Heart left ventricle (tissue), 16 donors: ENCODE measurements around the gene ZNF79. TPM values are rescaled to one million over a fixed set of nuclear protein-coding genes. Genes with fewer than 3 reads are reported as not detected.
"Not testable (repeated sequence)": the region's sequence is repeated elsewhere in the genome, so short reads cannot be mapped to it uniquely, and the experiment has no call there.

Experiments
- ATAC-seq, 4 donors: fragments of 200-7000 bp; cut with Tn5 transposase; one replicate each; pipeline ENCODE4 v1.9.1; 2020 to 2022; ENCODE audit warnings: moderate library complexity in 4 of 4, mild to moderate bottlenecking in 3 of 4, moderate number of reproducible peaks in 1 of 4
- DNase-seq, 5 donors: peaks; one replicate each; pipeline ENCODE4 v3.0.0-alpha.2; 2020
- H3K27ac ChIP-seq, 12 donors: fragments of 200-600 bp; sonication (generic) in 4 of 12; one replicate each; pipeline versions ENCODE4 v1.5.0 to v1.8.0; 2016 to 2022; ENCODE audit warnings: mild to moderate bottlenecking in 2 of 12
- H3K27me3 ChIP-seq, 9 donors: fragments of 200-600 bp; sonication (generic) in 2 of 9; one replicate each; pipeline versions ENCODE4 v1.5.1 to v1.8.0; 2016 to 2022; ENCODE audit warnings: mild to moderate bottlenecking in 3 of 9
- H3K36me3 ChIP-seq, 9 donors: fragments of 200-600 bp; sonication (generic) in 2 of 9; one replicate each; pipeline versions ENCODE4 v1.5.0 to v1.8.0; 2018 to 2022; ENCODE audit warnings: mild to moderate bottlenecking in 2 of 9
- H3K4me1 ChIP-seq, 12 donors: fragments of 200-600 bp; sonication (generic) in 4 of 12; one replicate each; pipeline versions ENCODE4 v1.5.0 to v1.8.0; 2016 to 2022; ENCODE audit warnings: mild to moderate bottlenecking in 3 of 12
- H3K4me3 ChIP-seq, 12 donors: fragments of 200-600 bp; sonication (generic) in 4 of 12; one replicate each; pipeline versions ENCODE4 v1.5.0 to v1.8.0; 2017 to 2022; ENCODE audit warnings: mild to moderate bottlenecking in 9 of 12, moderate library complexity in 4 of 12
- H3K9me3 ChIP-seq, 12 donors: fragments of 200-600 bp; sonication (generic) in 4 of 12; one replicate each; pipeline versions ENCODE4 v1.5.0 to v1.8.0; 2016 to 2022; ENCODE audit warnings: mild to moderate bottlenecking in 1 of 12
- POLR2A ChIP-seq, 2 donors: fragments of 450-650 bp; IDR thresholded peaks; one replicate each; pipeline ENCODE4 v1.6.1; 2017; ENCODE audit warnings: antibody characterized with exemption in 2 of 2, mild to moderate bottlenecking in 2 of 2, moderate library complexity in 2 of 2
- WGBS, 4 donors: extraction: QIAGEN DNeasy Blood & Tissue Kit in 2 of 4; methylation state at CpG; one replicate each; pipeline versions ENCODE4 v1.1.5 to v1.1.7; 2013 to 2018; 5-methylcytosine and 5-hydroxymethylcytosine counted together
- intact Hi-C, 10 donors: fragments of 100-400 bp; cut with DNase I; formaldehyde crosslinking; loops; one replicate each; pipeline versions ENCODE4 v1.11.1 to v1.14.2; 2022
- polyA plus RNA-seq, 2 donors: library from polyadenylated mRNA; stranded (reverse); fragments of 200-250 nt; gene quantifications; one replicate each; pipeline ENCODE4 v1.2.3, GENCODE V29; 2013
- total RNA-seq, 9 donors: library from RNA; depleted of rRNA in 2 of 9; stranded (reverse); fragments of >200 nt in 2 of 9; fragmentation: NEBNext Ultra II Directional in 3 of 9; extraction: Animal tissue kit (Norgen Biotek cat#: 25700) in 3 of 9; gene quantifications; one replicate each; pipeline versions ENCODE4 v1.1.0 to v1.2.4, GENCODE V29; 2016 to 2023
- TF ChIP-seq, protein P1 (sequence below), 12 donors: fragments of 200-600 bp; sonication (generic) in 4 of 12; IDR thresholded peaks; one replicate each; pipeline versions ENCODE4 v1.5.0 to v1.8.0; 2018 to 2022; ENCODE audit warnings: antibody characterized with exemption in 12 of 12, mild to moderate bottlenecking in 5 of 12
- donor health status: ischemic (EF 13 %, LVEDD 7.1; RV severe dilation, severe dysfunction).
- donor health status: healthy with polysubstance abuse.
- donor health status: DM: no; HTN: yes; CAD: no.
- donor health status: DM: no; HTN: no; CAD: no.
- donor health status: ischemic (EF 25% LVEDD 6.9; RV normal size, moderate dysfunction).
- donor health status: ischemic (EF 25% LVEDD 5.7; RV mildly dilated, moderate dysfunction).
- donor health status: healthy.
- donor health status: DM: yes; HTN: yes; CAD: no.
- donor health status: ischemic (EF 35%, LVEDD 5.7; RV mildly dilated, moderate dysfunction).
- donor health status: nonischemic (EF 11% LVEDD 7.7; RV severe dilation, severe dysfunction).
- donor health status: DM: yes; HTN: yes; CAD: no.
- donor health status: PGD.
- donor health status: ischemic (EF 29% LVEDD 5.4; RV normal size, mild dysfunction).
- donor health status: nonischemic (EF 23%, LVEDD 6.1; RV moderate dilation, normal function).

The ZNF79 gene
- total and polyA plus RNA-seq, 11 donors, result 3.1 to 7.4 (median 5.6) TPM

DNA sequence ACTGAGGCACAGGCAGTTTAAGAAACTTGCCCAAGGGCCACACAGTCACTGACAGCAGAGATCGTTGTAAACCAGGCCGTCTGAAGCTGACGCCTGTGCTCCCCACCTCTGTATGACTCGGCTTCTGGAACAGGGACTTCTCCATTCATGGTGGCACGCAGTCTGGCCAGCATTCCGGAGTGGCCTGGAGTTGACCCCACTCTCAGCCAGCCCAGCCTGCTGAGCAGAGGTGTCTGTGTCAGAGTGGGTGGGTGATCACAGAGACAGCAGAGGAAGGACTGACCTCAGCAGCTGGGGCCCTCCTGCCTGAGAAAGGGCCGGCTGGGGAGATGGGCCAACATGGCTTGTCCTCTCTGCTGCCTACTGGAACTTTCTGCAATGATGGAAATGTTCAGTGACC lies 39.7 kb downstream of the ZNF79 start:
- Histone ChIP-seq H3K27me3 (no peaks in the 10 kb centered on the region), H3K4me3 (no peak overlapping the region), H3K9me3 (no peaks in the 10 kb centered on the region), H3K4me1 (peaks cover 0 to 19% (median 0%) of the 10 kb centered on the region in 12 donors), H3K27ac (peak overlapping the region in 9 of 12 donors; percentile 40 to 84 (median 74)), H3K36me3 (peaks cover 0 to 93% (median 83%) of the 10 kb centered on the region in 9 donors)
- DNase-seq (peak in 4 of 5 donors; percentile 43 to 82 (median 70)), ATAC-seq (peak; percentile 94 to 95 (median 94))
- intact Hi-C loops, result no loop called here
- 32 to 48% (median 40%) methylated on average over 7 of the region's 7 CpGs for WGBS, 4 donors
- TF ChIP-seq, protein P1, sequence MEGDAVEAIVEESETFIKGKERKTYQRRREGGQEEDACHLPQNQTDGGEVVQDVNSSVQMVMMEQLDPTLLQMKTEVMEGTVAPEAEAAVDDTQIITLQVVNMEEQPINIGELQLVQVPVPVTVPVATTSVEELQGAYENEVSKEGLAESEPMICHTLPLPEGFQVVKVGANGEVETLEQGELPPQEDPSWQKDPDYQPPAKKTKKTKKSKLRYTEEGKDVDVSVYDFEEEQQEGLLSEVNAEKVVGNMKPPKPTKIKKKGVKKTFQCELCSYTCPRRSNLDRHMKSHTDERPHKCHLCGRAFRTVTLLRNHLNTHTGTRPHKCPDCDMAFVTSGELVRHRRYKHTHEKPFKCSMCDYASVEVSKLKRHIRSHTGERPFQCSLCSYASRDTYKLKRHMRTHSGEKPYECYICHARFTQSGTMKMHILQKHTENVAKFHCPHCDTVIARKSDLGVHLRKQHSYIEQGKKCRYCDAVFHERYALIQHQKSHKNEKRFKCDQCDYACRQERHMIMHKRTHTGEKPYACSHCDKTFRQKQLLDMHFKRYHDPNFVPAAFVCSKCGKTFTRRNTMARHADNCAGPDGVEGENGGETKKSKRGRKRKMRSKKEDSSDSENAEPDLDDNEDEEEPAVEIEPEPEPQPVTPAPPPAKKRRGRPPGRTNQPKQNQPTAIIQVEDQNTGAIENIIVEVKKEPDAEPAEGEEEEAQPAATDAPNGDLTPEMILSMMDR (IDR thresholded peaks at IDR 0.05), result no peak
- TF ChIP-seq POLR2A (IDR thresholded peaks at IDR 0.05), result no peak

DNA sequence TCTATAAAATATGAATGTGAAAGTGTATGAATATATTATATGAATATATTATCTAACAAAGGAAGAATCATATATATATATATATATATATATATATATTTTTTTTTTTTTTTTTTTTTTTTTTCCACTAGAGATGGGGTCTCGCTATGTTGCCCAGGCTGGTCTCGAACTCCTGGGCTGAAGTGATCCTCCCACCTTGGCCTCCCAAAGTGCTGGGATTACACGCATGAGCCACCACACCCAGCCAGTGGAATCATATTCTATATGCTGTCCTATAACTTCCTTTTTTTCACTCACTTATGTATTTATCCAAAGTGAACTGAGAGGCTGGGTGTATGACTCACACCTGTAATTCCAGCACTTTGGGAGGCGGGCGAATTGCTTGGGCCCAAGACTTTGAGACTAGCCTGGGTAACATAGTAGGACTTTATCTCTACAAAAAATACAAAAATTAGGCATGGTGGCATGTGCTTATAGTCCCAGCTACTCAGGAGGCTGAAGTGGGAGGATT lies 42.3 kb downstream of the ZNF79 start:
- Histone ChIP-seq H3K36me3 (peaks cover 0 to 90% (median 80%) of the 10 kb centered on the region in 9 donors), H3K4me1 (peaks cover 0 to 16% (median 1%) of the 10 kb centered on the region in 12 donors)
- WGBS, 4 donors, result 93 to 100% (median 95%) methylated on average over 5 of the region's 5 CpGs
- H3K4me3 ChIP-seq, intact Hi-C loops, DNase-seq, H3K9me3 ChIP-seq, H3K27ac ChIP-seq, ATAC-seq, H3K27me3 ChIP-seq: not testable (repeated sequence)

DNA sequence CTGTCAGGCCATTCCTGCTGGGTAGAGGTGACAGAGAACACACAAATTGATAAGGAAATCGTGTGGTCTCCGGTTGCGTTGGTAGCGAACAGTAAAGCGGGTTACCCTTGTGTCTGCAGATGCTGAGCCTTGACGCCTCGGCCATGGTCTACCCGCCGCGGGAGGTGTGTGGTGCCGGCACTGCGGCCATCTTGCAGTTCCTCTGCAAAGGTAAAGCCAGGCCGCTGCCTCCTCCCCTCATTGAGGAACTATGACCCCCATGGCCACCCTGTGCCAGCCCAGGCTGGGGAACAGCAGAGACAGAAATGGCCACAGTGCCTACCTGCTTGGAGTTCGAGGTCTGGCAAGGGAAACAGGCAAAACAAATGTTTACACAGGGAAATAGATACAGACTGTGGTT lies 43.4 kb downstream of the ZNF79 start:
- no peak for ATAC-seq
- no peak for DNase-seq
- Histone ChIP-seq H3K36me3 (peaks cover 0 to 82% (median 69%) of the 10 kb centered on the region in 9 donors), H3K9me3 (no peaks in the 10 kb centered on the region), H3K4me1 (peaks cover 0 to 16% (median 1%) of the 10 kb centered on the region in 12 donors), H3K27me3 (no peaks in the 10 kb centered on the region), H3K4me3 (no peak overlapping the region), H3K27ac (no peak overlapping the region)
- intact Hi-C loops, result no loop called here
- WGBS, 4 donors, result 87 to 93% (median 90%) methylated on average over 14 of the region's 14 CpGs
- no peak for TF ChIP-seq POLR2A (IDR thresholded peaks at IDR 0.05)
- TF ChIP-seq, protein P1 (IDR thresholded peaks at IDR 0.05), result no peak

DNA sequence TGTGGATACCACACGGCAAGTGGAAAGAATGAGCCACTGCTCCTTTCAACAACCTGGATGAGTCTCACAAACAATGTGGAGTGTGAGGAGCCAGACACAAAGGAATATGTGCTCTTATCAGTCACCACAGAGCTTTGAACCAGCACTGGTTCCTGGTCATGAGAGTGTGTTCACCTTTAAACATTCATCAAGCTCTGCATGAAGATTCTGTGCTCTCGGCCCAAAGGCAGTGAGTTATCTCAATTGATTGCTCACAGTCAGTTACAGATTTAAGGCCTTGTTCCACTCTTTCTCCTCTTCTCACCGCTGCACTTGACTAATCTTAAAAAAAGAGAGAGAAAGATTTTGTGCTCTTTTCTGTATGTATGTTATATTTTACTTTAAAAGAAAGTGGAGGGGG lies 46.5 kb downstream of the ZNF79 start:
- WGBS, 4 donors, result 61 to 69% (median 64%) methylated on average over 3 of the region's 3 CpGs
- Histone ChIP-seq H3K9me3 (no peaks in the 10 kb centered on the region), H3K27me3 (no peaks in the 10 kb centered on the region), H3K4me3 (no peak overlapping the region), H3K36me3 (peaks cover 0 to 84% (median 68%) of the 10 kb centered on the region in 9 donors), H3K27ac (peak overlapping the region in 1 of 12 donors; percentile 5), H3K4me1 (peaks cover 0 to 12% (median 0%) of the 10 kb centered on the region in 12 donors)
- DNase-seq, result no peak
- intact Hi-C loops, result no loop called here
- no peak for TF ChIP-seq POLR2A (IDR thresholded peaks at IDR 0.05)
- TF ChIP-seq, protein P1 (IDR thresholded peaks at IDR 0.05), result no peak
- ATAC-seq, result peak in 1 of 4 donors; percentile 40

DNA sequence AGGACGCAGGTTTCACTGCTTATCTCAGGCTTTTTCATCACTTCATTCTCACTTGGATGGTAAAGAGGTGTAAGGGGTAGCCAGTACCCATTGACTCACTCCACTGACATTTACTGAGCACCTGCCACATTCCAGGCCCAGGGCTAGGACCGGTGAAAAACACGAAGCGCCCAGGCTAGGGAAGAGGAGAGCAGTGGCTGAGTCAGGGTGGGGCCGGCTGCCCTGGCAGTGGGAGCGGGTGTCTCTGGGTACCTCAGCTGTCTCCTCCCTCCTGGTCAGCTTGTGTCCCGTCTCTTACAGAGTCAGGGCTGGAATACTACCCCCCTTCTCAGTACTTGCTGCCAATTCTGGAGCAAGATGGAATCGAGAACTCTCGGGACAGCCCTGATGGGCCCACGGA lies 49.3 kb downstream of the ZNF79 start:
- Histone ChIP-seq H3K9me3 (no peaks in the 10 kb centered on the region), H3K4me3 (no peak overlapping the region), H3K36me3 (peaks cover 0 to 88% (median 78%) of the 10 kb centered on the region in 9 donors), H3K27me3 (no peaks in the 10 kb centered on the region), H3K27ac (peak overlapping the region in 3 of 12 donors; percentile 52 to 61 (median 57)), H3K4me1 (peaks cover 0 to 12% (median 0%) of the 10 kb centered on the region in 12 donors)
- TF ChIP-seq, protein P1 (IDR thresholded peaks at IDR 0.05), result no peak
- TF ChIP-seq POLR2A (IDR thresholded peaks at IDR 0.05), result no peak
- DNase-seq (no peak), ATAC-seq (peak; percentile 37 to 73 (median 53))
- intact Hi-C loops, result no loop called here
- 70 to 83% (median 77%) methylated on average over 9 to 10 of the region's 10 CpGs for WGBS, 4 donors
